Measurements from ENCODE around the gene S100PBP. TPM values are rescaled to one million over a fixed set of nuclear protein-coding genes. Genes with fewer than 3 reads are reported as not detected.

The S100PBP gene
- total and polyA plus RNA-seq, 9 of the 15 experiments (the other 6 are each of a cell fraction or from before 2014, with no cell fraction given), result 22.9 to 60.2 (median 32.9) TPM

DNA sequence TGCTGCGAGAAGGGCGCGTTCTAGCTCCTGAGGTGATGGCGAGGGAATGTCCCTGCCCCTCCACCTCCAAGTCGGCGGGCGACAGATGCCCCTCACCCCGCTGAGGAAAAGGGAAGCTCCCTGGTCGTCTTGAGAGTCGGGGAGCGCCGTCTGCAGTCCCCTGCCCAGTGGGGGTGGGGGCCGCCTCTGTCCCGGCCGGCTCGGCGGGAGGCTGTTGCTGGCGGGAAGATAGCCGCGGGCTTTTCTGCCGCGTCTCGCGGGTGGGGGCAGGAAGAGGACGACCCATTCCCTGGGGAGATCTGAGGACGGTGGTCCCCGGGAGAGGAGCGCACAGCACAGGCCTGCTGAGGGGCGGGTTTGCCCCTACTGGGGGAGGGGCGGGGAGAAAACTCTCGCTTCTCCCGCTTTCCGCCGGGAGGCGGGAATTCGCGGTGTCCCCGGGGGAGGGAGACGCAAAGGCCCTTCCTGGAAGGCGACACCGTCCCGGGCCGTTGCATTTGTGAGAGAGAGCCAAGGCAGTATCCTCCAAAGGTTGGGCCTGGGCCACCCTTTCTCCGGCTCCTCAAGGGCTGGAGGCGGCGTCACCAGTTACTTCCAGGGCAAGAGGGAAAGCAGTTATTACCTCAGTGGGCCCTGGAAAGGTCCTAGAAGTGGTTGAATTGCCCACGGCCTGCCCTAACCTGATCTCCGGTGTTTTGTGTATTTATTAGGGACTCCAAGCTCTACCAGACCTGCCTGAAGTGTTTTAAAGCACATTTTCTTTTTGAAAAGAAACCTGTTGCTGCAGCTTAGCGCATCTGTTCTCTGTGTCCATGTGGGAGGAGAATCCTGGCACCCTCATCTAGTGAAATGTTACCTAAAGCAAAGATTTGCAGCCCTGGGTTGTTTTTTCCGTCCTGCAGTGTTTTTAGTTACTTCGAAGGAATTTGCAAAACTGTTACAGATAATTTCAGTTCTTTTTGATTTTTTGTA, 648 bp downstream of the S100PBP start (continued):
- TF ChIP-seq, protein P1, sequence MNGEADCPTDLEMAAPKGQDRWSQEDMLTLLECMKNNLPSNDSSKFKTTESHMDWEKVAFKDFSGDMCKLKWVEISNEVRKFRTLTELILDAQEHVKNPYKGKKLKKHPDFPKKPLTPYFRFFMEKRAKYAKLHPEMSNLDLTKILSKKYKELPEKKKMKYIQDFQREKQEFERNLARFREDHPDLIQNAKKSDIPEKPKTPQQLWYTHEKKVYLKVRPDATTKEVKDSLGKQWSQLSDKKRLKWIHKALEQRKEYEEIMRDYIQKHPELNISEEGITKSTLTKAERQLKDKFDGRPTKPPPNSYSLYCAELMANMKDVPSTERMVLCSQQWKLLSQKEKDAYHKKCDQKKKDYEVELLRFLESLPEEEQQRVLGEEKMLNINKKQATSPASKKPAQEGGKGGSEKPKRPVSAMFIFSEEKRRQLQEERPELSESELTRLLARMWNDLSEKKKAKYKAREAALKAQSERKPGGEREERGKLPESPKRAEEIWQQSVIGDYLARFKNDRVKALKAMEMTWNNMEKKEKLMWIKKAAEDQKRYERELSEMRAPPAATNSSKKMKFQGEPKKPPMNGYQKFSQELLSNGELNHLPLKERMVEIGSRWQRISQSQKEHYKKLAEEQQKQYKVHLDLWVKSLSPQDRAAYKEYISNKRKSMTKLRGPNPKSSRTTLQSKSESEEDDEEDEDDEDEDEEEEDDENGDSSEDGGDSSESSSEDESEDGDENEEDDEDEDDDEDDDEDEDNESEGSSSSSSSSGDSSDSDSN (IDR thresholded peaks at IDR 0.05; ENCODE audit: borderline replicate concordance in 1 of 2, low read depth in 2 of 2, low read length in 2 of 2), result peak in 1 of 2 experiments; percentile 79; a peak in 2 of 4 replicates
- 0 out of 2 replicates have a peak, but pooled peaks have one; percentile 68 for TF ChIP-seq PHF21A (IDR thresholded peaks at IDR 0.05; ENCODE audit: borderline replicate concordance, low read depth)
- TF ChIP-seq TAF1 (IDR thresholded peaks at IDR 0.05; ENCODE audit: control insufficient read depth, extremely low read depth, insufficient read depth, low read length, severe bottlenecking), result peak; percentile 35
- peak; percentile 78; the same call in 1 of the 2 replicates for TF ChIP-seq ZNF12 (CRISPR knock-in tag; IDR thresholded peaks at IDR 0.05)
- no peak for TF ChIP-seq NFYB (IDR thresholded peaks at IDR 0.05; ENCODE audit: extremely low read depth, insufficient read length)
- TF ChIP-seq, protein P2, sequence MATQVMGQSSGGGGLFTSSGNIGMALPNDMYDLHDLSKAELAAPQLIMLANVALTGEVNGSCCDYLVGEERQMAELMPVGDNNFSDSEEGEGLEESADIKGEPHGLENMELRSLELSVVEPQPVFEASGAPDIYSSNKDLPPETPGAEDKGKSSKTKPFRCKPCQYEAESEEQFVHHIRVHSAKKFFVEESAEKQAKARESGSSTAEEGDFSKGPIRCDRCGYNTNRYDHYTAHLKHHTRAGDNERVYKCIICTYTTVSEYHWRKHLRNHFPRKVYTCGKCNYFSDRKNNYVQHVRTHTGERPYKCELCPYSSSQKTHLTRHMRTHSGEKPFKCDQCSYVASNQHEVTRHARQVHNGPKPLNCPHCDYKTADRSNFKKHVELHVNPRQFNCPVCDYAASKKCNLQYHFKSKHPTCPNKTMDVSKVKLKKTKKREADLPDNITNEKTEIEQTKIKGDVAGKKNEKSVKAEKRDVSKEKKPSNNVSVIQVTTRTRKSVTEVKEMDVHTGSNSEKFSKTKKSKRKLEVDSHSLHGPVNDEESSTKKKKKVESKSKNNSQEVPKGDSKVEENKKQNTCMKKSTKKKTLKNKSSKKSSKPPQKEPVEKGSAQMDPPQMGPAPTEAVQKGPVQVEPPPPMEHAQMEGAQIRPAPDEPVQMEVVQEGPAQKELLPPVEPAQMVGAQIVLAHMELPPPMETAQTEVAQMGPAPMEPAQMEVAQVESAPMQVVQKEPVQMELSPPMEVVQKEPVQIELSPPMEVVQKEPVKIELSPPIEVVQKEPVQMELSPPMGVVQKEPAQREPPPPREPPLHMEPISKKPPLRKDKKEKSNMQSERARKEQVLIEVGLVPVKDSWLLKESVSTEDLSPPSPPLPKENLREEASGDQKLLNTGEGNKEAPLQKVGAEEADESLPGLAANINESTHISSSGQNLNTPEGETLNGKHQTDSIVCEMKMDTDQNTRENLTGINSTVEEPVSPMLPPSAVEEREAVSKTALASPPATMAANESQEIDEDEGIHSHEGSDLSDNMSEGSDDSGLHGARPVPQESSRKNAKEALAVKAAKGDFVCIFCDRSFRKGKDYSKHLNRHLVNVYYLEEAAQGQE (IDR thresholded peaks at IDR 0.05; ENCODE audit: borderline replicate concordance), result no peak
- TF ChIP-seq, protein P2 (CRISPR knock-in tag; IDR thresholded peaks at IDR 0.05; ENCODE audit: low read depth), result 0 out of 2 replicates have a peak, but pooled peaks have one; percentile 50
- TF ChIP-seq, protein P3, sequence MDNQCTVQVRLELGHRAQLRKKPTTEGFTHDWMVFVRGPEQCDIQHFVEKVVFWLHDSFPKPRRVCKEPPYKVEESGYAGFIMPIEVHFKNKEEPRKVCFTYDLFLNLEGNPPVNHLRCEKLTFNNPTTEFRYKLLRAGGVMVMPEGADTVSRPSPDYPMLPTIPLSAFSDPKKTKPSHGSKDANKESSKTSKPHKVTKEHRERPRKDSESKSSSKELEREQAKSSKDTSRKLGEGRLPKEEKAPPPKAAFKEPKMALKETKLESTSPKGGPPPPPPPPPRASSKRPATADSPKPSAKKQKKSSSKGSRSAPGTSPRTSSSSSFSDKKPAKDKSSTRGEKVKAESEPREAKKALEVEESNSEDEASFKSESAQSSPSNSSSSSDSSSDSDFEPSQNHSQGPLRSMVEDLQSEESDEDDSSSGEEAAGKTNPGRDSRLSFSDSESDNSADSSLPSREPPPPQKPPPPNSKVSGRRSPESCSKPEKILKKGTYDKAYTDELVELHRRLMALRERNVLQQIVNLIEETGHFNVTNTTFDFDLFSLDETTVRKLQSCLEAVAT (IDR thresholded peaks at IDR 0.05), result 0 out of 4 replicates have a peak, but pooled peaks of 1 of the 2 experiments have one; percentile 7
- peak; percentile 91; the same call in 1 of the 2 replicates for TF ChIP-seq CBFB (CRISPR knock-in tag; IDR thresholded peaks at IDR 0.05)
- TF ChIP-seq NR4A1 (CRISPR knock-in tag; IDR thresholded peaks at IDR 0.05), result no peak; the same call in 1 of the 2 replicates
- TF ChIP-seq NR4A1 (tag; IDR thresholded peaks at IDR 0.05), result 0 out of 2 replicates have a peak, but pooled peaks have one; percentile 13
- peak; percentile 86 for TF ChIP-seq ZNF165 (CRISPR knock-in tag; IDR thresholded peaks at IDR 0.05; ENCODE audit: borderline replicate concordance)
- peak; percentile 66; the same call in 1 of the 2 replicates for TF ChIP-seq GATAD2A (IDR thresholded peaks at IDR 0.05)
- TF ChIP-seq SMARCE1 (IDR thresholded peaks at IDR 0.05), result 0 out of 2 replicates have a peak, but pooled peaks have one; percentile 13

Measured in K562 (cell line).